ENCODE data around the gene AUTS2.

DNA sequence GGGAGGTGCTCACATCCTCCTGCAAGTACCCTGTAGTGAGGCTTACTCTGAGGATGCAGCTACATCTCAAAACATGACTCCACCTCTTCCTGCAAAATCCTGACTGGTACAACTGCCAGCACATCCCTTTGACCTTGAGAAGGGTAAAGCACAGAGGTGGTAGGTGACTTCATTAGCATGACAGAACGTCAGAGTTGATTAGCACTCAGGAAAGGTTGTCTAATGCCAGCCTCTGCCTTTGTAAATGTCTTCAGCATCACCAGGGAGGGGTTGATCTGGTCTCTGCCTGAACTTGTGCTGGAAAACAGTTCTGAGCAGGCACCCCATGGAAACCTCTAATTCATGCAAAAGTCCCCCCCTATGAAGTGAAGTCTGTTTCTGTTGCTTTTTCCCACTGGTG is 942.4 kb downstream of the AUTS2 start:
- TF ChIP-seq RFX5 (IDR thresholded peaks at IDR 0.05; ENCODE audit: low read depth, low read length): no peak
- TF ChIP-seq, protein P1, sequence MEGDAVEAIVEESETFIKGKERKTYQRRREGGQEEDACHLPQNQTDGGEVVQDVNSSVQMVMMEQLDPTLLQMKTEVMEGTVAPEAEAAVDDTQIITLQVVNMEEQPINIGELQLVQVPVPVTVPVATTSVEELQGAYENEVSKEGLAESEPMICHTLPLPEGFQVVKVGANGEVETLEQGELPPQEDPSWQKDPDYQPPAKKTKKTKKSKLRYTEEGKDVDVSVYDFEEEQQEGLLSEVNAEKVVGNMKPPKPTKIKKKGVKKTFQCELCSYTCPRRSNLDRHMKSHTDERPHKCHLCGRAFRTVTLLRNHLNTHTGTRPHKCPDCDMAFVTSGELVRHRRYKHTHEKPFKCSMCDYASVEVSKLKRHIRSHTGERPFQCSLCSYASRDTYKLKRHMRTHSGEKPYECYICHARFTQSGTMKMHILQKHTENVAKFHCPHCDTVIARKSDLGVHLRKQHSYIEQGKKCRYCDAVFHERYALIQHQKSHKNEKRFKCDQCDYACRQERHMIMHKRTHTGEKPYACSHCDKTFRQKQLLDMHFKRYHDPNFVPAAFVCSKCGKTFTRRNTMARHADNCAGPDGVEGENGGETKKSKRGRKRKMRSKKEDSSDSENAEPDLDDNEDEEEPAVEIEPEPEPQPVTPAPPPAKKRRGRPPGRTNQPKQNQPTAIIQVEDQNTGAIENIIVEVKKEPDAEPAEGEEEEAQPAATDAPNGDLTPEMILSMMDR (IDR thresholded peaks at IDR 0.05 in 2 of 3, conservative IDR thresholded peaks at IDR 0.05 in 1 of 3; ENCODE audit: insufficient read depth in 2 of 3, low read depth in 1 of 3, low read length in 3 of 3): no peak
- TF ChIP-seq POLR2AphosphoS5 (IDR thresholded peaks at IDR 0.05; ENCODE audit: control insufficient read depth, insufficient read depth, low read depth, low read length): no peak
- TF ChIP-seq MYNN (IDR thresholded peaks at IDR 0.05): no peak
- no peak for TF ChIP-seq MYNN (CRISPR knock-in tag; IDR thresholded peaks at IDR 0.05)
- TF ChIP-seq FUS (optimal IDR thresholded peaks at IDR 0.05; ENCODE audit: low read depth, low read length): no peak
- TF ChIP-seq, protein P2, sequence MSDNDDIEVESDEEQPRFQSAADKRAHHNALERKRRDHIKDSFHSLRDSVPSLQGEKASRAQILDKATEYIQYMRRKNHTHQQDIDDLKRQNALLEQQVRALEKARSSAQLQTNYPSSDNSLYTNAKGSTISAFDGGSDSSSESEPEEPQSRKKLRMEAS (CRISPR knock-in tag; IDR thresholded peaks at IDR 0.05): no peak
- no peak for TF ChIP-seq E4F1 (CRISPR knock-in tag; IDR thresholded peaks at IDR 0.05; ENCODE audit: borderline replicate concordance)
- TF ChIP-seq SP1 (CRISPR knock-in tag; IDR thresholded peaks at IDR 0.05): no peak
